Measurements from ENCODE around the gene CIC. TPM values are rescaled to one million over a fixed set of nuclear protein-coding genes. Genes with fewer than 3 reads are reported as not detected.
A peak's percentile ranks its signal among the peaks of the same experiment; 100 is the strongest.

The CIC gene
- polyA plus RNA-seq, 3 donors = 0.62 to 42.2 (median 0.87) TPM

GRCh38 chr19:42280815-42281145, 11.7 kb downstream of the CIC start:
- Mint-ChIP-seq H3K9me3 (no peaks in the 10 kb centered on the region), H3K27ac (peak overlapping the region in 1 of 7 donors; percentile 8), H3K4me3 (peak overlapping the region; percentile 45 to 78), H3K27me3 (ENCODE audit: low read depth in 3 of 3) (peaks cover 0 to 4% (median 2%) of the 10 kb centered on the region in 3 donors), H3K36me3 (peaks cover 16 to 23% of the 10 kb centered on the region in 2 donors), H3K4me1 (peaks cover 42% of the 10 kb centered on the region)
- 0% methylated on average over 1 of the region's 20 CpGs for WGBS (ENCODE audit: insufficient coverage)
- H3K27ac ChIP-seq (ENCODE audit: low read depth in 1 of 2, low read length in 2 of 2) = no peak overlapping the region
- H3K9ac ChIP-seq (ENCODE audit: insufficient read depth, low read length, poor library complexity, severe bottlenecking) = peak overlapping the region; percentile 64
- intact Hi-C loops (cut with micrococcal nuclease) = loop anchor here (5.0 to 10.0 kb wide), 5 partner anchors 38 to 148 kb away; partner anchors contain the start of genes GSK3A (in 2 of the 2) and POU2F2 (in 2 of the 2)
- H3K79me2 ChIP-seq (ENCODE audit: insufficient read depth, low read length) = peaks cover 72% of the 10 kb centered on the region
- H3K36me3 ChIP-seq (replicated peaks in 1 of 2; ENCODE audit: control insufficient read depth in 1 of 2, insufficient read depth in 2 of 2, low read length in 2 of 2) = peaks cover 4 to 22% of the 10 kb centered on the region in 2 donors
- H4K20me1 ChIP-seq (ENCODE audit: insufficient read depth, low read length) = peaks cover 64% of the 10 kb centered on the region
- H3K27me3 ChIP-seq (ENCODE audit: control insufficient read depth in 2 of 2, insufficient read depth in 2 of 2, low read length in 2 of 2) = no peaks in the 10 kb centered on the region
- no peaks in the 10 kb centered on the region for H3K9me3 ChIP-seq (replicated peaks in 1 of 2; ENCODE audit: control insufficient read depth in 1 of 2, insufficient read depth in 1 of 2, low read length in 2 of 2)
- no peak for TF ChIP-seq CTCF (IDR thresholded peaks at IDR 0.05)
- peak in 1 of 3 donors; percentile 23 for DNase-seq
- peak overlapping the region; percentile 79 for H3K4me2 ChIP-seq (replicated peaks; ENCODE audit: extremely low read depth, low read length, poor library complexity, severe bottlenecking)
- H3K4me1 ChIP-seq (ENCODE audit: control insufficient read depth in 1 of 2, insufficient read depth in 2 of 2, low read length in 2 of 2) = peaks cover 57 to 81% of the 10 kb centered on the region in 2 donors
- peak overlapping the region; percentile 65 for H2AFZ ChIP-seq (ENCODE audit: insufficient read depth, low read depth, low read length, poor library complexity, severe bottlenecking)
- peak overlapping the region; percentile 78 to 94 (median 86) for H3K4me3 ChIP-seq (replicated peaks in 1 of 3; ENCODE audit: low read depth in 2 of 3, low read length in 3 of 3)

GRCh38 chr19:42281146-42281826, 12.2 kb downstream of the CIC start:
- H3K27me3 Mint-ChIP-seq (ENCODE audit: low read depth in 3 of 3) = peaks cover 0 to 4% (median 2%) of the 10 kb centered on the region in 3 donors
- Histone ChIP-seq H2AFZ (ENCODE audit: insufficient read depth, low read depth, low read length, poor library complexity, severe bottlenecking) (no peak overlapping the region), H3K79me2 (ENCODE audit: insufficient read depth, low read length) (peaks cover 72% of the 10 kb centered on the region), H3K27ac (ENCODE audit: low read depth in 1 of 2, low read length in 2 of 2) (no peak overlapping the region), H3K9ac (ENCODE audit: insufficient read depth, low read length, poor library complexity, severe bottlenecking) (no peak overlapping the region), H3K27me3 (ENCODE audit: control insufficient read depth in 2 of 2, insufficient read depth in 2 of 2, low read length in 2 of 2) (no peaks in the 10 kb centered on the region), H3K9me3 (replicated peaks in 1 of 2; ENCODE audit: control insufficient read depth in 1 of 2, insufficient read depth in 1 of 2, low read length in 2 of 2) (no peaks in the 10 kb centered on the region), H3K36me3 (replicated peaks in 1 of 2; ENCODE audit: control insufficient read depth in 1 of 2, insufficient read depth in 2 of 2, low read length in 2 of 2) (peaks cover 4 to 17% of the 10 kb centered on the region in 2 donors), H4K20me1 (ENCODE audit: insufficient read depth, low read length) (peaks cover 62% of the 10 kb centered on the region), H3K4me3 (replicated peaks in 1 of 3; ENCODE audit: low read depth in 2 of 3, low read length in 3 of 3) (peak overlapping the region in 1 of 3 experiments; percentile 61), H3K4me2 (replicated peaks; ENCODE audit: extremely low read depth, low read length, poor library complexity, severe bottlenecking) (peak overlapping the region; percentile 79), H3K4me1 (ENCODE audit: control insufficient read depth in 1 of 2, insufficient read depth in 2 of 2, low read length in 2 of 2) (peaks cover 57 to 81% of the 10 kb centered on the region in 2 donors)
- H3K4me3 Mint-ChIP-seq = peak overlapping the region; percentile 64 to 78
- H3K36me3 Mint-ChIP-seq = peaks cover 12 to 17% of the 10 kb centered on the region in 2 donors
- DNase-seq = peak in 1 of 3 donors; percentile 4
- TF ChIP-seq CTCF (IDR thresholded peaks at IDR 0.05) = no peak
- 0% methylated on average over 17 of the region's 25 CpGs for WGBS (ENCODE audit: insufficient coverage)
- H3K9me3 Mint-ChIP-seq = no peaks in the 10 kb centered on the region
- peaks cover 42% of the 10 kb centered on the region for H3K4me1 Mint-ChIP-seq
- peak overlapping the region in 2 of 7 donors; percentile 73 to 90 for H3K27ac Mint-ChIP-seq
- intact Hi-C loops (cut with micrococcal nuclease) = loop anchor here (5.0 to 10.0 kb wide), 5 partner anchors 39 to 149 kb away; partner anchors contain the start of genes GSK3A (in 2 of the 2) and POU2F2 (in 2 of the 2)

Measured in CD14-positive monocyte (primary cell).